Heart left ventricle (tissue), 16 donors: ENCODE measurements around the gene CTNNBIP1. TPM values are rescaled to one million over a fixed set of nuclear protein-coding genes. Genes with fewer than 3 reads are reported as not detected.

ENCODE experiments used
- ATAC-seq, 4 donors: fragments of 200-7000 bp; cut with Tn5 transposase; one replicate each; pipeline ENCODE4 v1.9.1; 2020 to 2022; ENCODE audit warnings: moderate library complexity in 4 of 4, mild to moderate bottlenecking in 3 of 4, moderate number of reproducible peaks in 1 of 4
- DNase-seq, 5 donors: peaks; one replicate each; pipeline ENCODE4 v3.0.0-alpha.2; 2020
- H3K27ac ChIP-seq, 12 donors: fragments of 200-600 bp; sonication (generic) in 4 of 12; one replicate each; pipeline versions ENCODE4 v1.5.0 to v1.8.0; 2016 to 2022; ENCODE audit warnings: mild to moderate bottlenecking in 2 of 12
- H3K27me3 ChIP-seq, 9 donors: fragments of 200-600 bp; sonication (generic) in 2 of 9; one replicate each; pipeline versions ENCODE4 v1.5.1 to v1.8.0; 2016 to 2022; ENCODE audit warnings: mild to moderate bottlenecking in 3 of 9
- H3K36me3 ChIP-seq, 9 donors: fragments of 200-600 bp; sonication (generic) in 2 of 9; one replicate each; pipeline versions ENCODE4 v1.5.0 to v1.8.0; 2018 to 2022; ENCODE audit warnings: mild to moderate bottlenecking in 2 of 9
- H3K4me1 ChIP-seq, 12 donors: fragments of 200-600 bp; sonication (generic) in 4 of 12; one replicate each; pipeline versions ENCODE4 v1.5.0 to v1.8.0; 2016 to 2022; ENCODE audit warnings: mild to moderate bottlenecking in 3 of 12
- H3K4me3 ChIP-seq, 12 donors: fragments of 200-600 bp; sonication (generic) in 4 of 12; one replicate each; pipeline versions ENCODE4 v1.5.0 to v1.8.0; 2017 to 2022; ENCODE audit warnings: mild to moderate bottlenecking in 9 of 12, moderate library complexity in 4 of 12
- H3K9me3 ChIP-seq, 12 donors: fragments of 200-600 bp; sonication (generic) in 4 of 12; one replicate each; pipeline versions ENCODE4 v1.5.0 to v1.8.0; 2016 to 2022; ENCODE audit warnings: mild to moderate bottlenecking in 1 of 12
- POLR2A ChIP-seq, 2 donors: fragments of 450-650 bp; IDR thresholded peaks; one replicate each; pipeline ENCODE4 v1.6.1; 2017; ENCODE audit warnings: antibody characterized with exemption in 2 of 2, mild to moderate bottlenecking in 2 of 2, moderate library complexity in 2 of 2
- WGBS, 4 donors: extraction: QIAGEN DNeasy Blood & Tissue Kit in 2 of 4; methylation state at CpG; one replicate each; pipeline versions ENCODE4 v1.1.5 to v1.1.7; 2013 to 2018; 5-methylcytosine and 5-hydroxymethylcytosine counted together
- intact Hi-C, 10 donors: fragments of 100-400 bp; cut with DNase I; formaldehyde crosslinking; loops; one replicate each; pipeline versions ENCODE4 v1.11.1 to v1.14.2; 2022
- polyA plus RNA-seq, 2 donors: library from polyadenylated mRNA; stranded (reverse); fragments of 200-250 nt; gene quantifications; one replicate each; pipeline ENCODE4 v1.2.3, GENCODE V29; 2013
- total RNA-seq, 9 donors: library from RNA; depleted of rRNA in 2 of 9; stranded (reverse); fragments of >200 nt in 2 of 9; fragmentation: NEBNext Ultra II Directional in 3 of 9; extraction: Animal tissue kit (Norgen Biotek cat#: 25700) in 3 of 9; gene quantifications; one replicate each; pipeline versions ENCODE4 v1.1.0 to v1.2.4, GENCODE V29; 2016 to 2023
- TF ChIP-seq, protein P1 (sequence below), 12 donors: fragments of 200-600 bp; sonication (generic) in 4 of 12; IDR thresholded peaks; one replicate each; pipeline versions ENCODE4 v1.5.0 to v1.8.0; 2018 to 2022; ENCODE audit warnings: antibody characterized with exemption in 12 of 12, mild to moderate bottlenecking in 5 of 12
- donor health status: ischemic (EF 13 %, LVEDD 7.1; RV severe dilation, severe dysfunction).
- donor health status: healthy with polysubstance abuse.
- donor health status: DM: no; HTN: yes; CAD: no.
- donor health status: DM: no; HTN: no; CAD: no.
- donor health status: ischemic (EF 25% LVEDD 6.9; RV normal size, moderate dysfunction).
- donor health status: ischemic (EF 25% LVEDD 5.7; RV mildly dilated, moderate dysfunction).
- donor health status: healthy.
- donor health status: DM: yes; HTN: yes; CAD: no.
- donor health status: ischemic (EF 35%, LVEDD 5.7; RV mildly dilated, moderate dysfunction).
- donor health status: nonischemic (EF 11% LVEDD 7.7; RV severe dilation, severe dysfunction).
- donor health status: DM: yes; HTN: yes; CAD: no.
- donor health status: PGD.
- donor health status: ischemic (EF 29% LVEDD 5.4; RV normal size, mild dysfunction).
- donor health status: nonischemic (EF 23%, LVEDD 6.1; RV moderate dilation, normal function).

The CTNNBIP1 gene
- total and polyA plus RNA-seq, 11 donors = 25.4 to 62.0 (median 40.7) TPM

DNA sequence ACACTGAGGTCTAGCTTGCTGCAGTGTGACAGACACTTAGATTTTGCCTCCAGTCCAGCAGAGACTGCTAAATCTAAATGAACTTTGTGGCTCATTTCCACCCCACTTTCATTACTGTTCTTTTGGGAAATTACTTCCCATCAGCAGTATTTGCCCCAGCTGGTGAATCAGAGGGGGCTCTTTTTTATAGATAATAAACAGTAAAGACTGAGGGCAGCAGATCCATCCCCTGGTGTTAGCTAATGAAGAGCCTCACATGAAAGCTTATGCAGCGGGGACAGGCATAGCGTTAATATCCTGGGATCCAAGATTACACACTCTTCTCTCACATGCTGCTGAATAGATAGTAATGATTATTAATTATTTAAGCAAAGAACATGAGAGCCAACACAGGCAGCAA lies 6.4 kb upstream of the CTNNBIP1 start:
- DNase-seq = no peak
- Histone ChIP-seq H3K4me1 (peaks cover 0 to 13% (median 3%) of the 10 kb centered on the region in 12 donors), H3K27ac (no peak overlapping the region), H3K4me3 (no peak overlapping the region), H3K9me3 (no peaks in the 10 kb centered on the region), H3K36me3 (no peaks in the 10 kb centered on the region), H3K27me3 (no peaks in the 10 kb centered on the region)
- ATAC-seq = no peak
- TF ChIP-seq POLR2A (IDR thresholded peaks at IDR 0.05) = no peak
- TF ChIP-seq, protein P1, sequence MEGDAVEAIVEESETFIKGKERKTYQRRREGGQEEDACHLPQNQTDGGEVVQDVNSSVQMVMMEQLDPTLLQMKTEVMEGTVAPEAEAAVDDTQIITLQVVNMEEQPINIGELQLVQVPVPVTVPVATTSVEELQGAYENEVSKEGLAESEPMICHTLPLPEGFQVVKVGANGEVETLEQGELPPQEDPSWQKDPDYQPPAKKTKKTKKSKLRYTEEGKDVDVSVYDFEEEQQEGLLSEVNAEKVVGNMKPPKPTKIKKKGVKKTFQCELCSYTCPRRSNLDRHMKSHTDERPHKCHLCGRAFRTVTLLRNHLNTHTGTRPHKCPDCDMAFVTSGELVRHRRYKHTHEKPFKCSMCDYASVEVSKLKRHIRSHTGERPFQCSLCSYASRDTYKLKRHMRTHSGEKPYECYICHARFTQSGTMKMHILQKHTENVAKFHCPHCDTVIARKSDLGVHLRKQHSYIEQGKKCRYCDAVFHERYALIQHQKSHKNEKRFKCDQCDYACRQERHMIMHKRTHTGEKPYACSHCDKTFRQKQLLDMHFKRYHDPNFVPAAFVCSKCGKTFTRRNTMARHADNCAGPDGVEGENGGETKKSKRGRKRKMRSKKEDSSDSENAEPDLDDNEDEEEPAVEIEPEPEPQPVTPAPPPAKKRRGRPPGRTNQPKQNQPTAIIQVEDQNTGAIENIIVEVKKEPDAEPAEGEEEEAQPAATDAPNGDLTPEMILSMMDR (IDR thresholded peaks at IDR 0.05) = no peak
- 68 to 80% (median 73%) methylated on average over 2 of the region's 2 CpGs for WGBS, 4 donors
- intact Hi-C loops = no loop called here

DNA sequence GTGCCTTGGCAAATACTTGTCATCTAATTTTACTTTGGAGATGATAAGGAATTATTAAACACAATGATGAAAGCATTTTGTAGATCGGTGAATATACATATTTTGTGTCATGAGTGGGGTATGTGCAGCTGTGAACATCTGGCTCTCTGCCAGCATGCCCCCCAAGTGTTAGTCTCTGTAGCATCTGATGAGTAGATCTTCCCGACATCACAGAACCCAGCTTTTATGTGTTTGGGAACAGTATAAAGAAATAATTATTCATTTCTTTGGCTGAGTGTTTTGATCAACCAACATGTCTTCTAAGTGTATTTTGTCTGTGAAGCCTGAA lies 4.5 kb upstream of the CTNNBIP1 start:
- TF ChIP-seq, protein P1 (IDR thresholded peaks at IDR 0.05) = peak in 5 of 12 donors; percentile 12 to 61 (median 45)
- TF ChIP-seq POLR2A (IDR thresholded peaks at IDR 0.05) = no peak
- Histone ChIP-seq H3K27ac (peak overlapping the region in 2 of 12 donors; percentile 22 to 27), H3K36me3 (no peaks in the 10 kb centered on the region), H3K27me3 (no peaks in the 10 kb centered on the region), H3K4me1 (peaks cover 0 to 21% (median 9%) of the 10 kb centered on the region in 12 donors), H3K9me3 (no peaks in the 10 kb centered on the region), H3K4me3 (no peak overlapping the region)
- intact Hi-C loops = loop anchor here in 8 of 10 donors (1.0 to 5.0 kb wide), 4 partner anchors 37 to 132 kb away; no protein-coding TSS in a partner anchor
- 37 to 58% (median 43%) methylated on average over 2 of the region's 2 CpGs for WGBS, 4 donors
- ATAC-seq (no peak), DNase-seq (no peak)

DNA sequence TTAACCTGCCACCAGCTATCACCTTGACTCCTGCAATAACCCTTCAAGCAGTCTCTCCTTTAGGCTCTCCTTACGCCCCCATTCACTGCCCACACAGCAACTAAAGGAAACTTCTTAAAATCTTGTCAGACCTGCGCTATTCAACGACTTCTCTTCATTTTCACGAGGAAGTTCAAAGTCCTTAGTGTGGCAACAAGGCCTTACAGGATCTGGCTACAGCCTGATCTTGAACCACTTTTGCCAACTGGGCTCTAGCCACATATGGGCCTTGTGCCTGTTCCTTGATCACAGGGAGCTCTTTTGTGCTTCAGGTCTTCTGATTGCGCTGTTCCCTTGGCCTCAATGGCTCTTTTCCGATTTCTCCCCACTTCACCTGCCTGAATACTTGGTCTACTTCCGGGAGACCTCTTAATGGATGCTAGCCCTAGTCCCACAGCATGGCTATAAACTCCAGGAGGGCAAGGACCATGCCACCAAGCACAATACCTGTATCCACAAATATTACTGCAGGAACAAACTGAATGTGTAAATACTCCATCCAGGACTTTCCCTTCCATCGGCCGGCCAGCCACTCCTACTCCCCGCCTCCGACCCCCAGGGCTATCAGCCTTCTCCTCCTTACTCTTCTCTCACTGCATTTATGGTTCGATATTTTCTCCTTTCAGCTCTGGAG lies 2.3 kb upstream of the CTNNBIP1 start:
- intact Hi-C loops = loop anchor here in 5 of 10 donors (2.0 to 5.0 kb wide), 4 partner anchors 35 to 130 kb away; no protein-coding TSS in a partner anchor
- TF ChIP-seq POLR2A (IDR thresholded peaks at IDR 0.05) = no peak
- TF ChIP-seq, protein P1 (IDR thresholded peaks at IDR 0.05) = no peak
- Histone ChIP-seq H3K4me1 (peaks cover 0 to 42% (median 23%) of the 10 kb centered on the region in 12 donors), H3K9me3 (no peaks in the 10 kb centered on the region), H3K4me3 (no peak overlapping the region), H3K36me3 (no peaks in the 10 kb centered on the region), H3K27me3 (no peaks in the 10 kb centered on the region), H3K27ac (peak overlapping the region in 6 of 12 donors; percentile 17 to 98 (median 89))
- 88 to 90% (median 89%) methylated on average over 12 of the region's 12 CpGs for WGBS, 4 donors
- ATAC-seq (no peak), DNase-seq (no peak)

DNA sequence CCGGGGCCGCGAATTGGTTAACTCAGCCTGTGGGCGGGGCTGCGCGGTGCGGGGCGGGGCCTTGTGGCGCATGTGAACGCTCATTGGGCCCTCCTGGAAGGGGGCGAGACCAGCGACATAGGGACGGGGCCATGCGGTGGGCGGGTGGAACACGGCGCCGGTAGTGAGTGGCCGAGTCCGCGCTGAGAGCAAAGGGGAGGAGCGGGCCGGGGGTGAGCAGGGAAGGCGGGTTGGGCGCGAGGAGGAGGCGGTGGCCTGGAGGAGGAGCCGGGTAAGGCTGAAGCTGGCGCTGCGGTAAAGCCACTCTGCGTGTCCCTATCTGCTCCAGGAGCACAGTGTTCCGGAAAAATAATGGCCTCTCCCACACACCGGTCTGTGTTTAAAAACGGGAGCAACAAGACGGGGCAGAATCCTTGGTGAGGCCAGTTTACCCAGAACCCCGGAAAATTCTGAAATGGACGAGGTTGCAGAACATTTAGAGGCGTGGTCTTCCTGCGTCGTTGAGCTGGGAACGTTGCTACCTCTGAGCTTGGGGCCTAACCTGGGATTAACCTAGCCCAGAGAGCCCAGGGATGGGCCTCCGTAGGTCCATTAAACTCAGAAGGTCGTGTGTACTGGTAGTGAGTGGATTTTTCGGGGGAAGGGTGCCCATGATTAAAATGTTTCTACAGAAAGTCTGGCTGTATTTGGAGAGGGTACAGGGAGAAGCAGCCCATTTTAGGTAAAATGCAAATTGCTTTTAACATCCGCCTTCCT lies 532 bp upstream of the CTNNBIP1 start:
- intact Hi-C loops = loop anchor here in 7 of 10 donors (1.0 to 5.0 kb wide), 6 partner anchors 32 to 300 kb away; partner anchors contain the start of genes KIF1B (in 1 of the 7), LZIC (in 1 of the 7) and NMNAT1 (in 1 of the 7)
- 1% methylated on average over 32 to 45 of the region's 45 CpGs for WGBS, 4 donors
- Histone ChIP-seq H3K9me3 (no peaks in the 10 kb centered on the region), H3K27me3 (no peaks in the 10 kb centered on the region), H3K36me3 (no peaks in the 10 kb centered on the region), H3K4me1 (peaks cover 0 to 56% (median 27%) of the 10 kb centered on the region in 12 donors), H3K27ac (peak overlapping the region; percentile 86 to 98 (median 92)), H3K4me3 (peak overlapping the region in 11 of 12 donors; percentile 47 to 85 (median 62))
- peak; percentile 100 for DNase-seq
- ATAC-seq = peak; percentile 97 to 99 (median 98)
- TF ChIP-seq POLR2A (IDR thresholded peaks at IDR 0.05) = peak in 1 of 2 donors; percentile 90
- TF ChIP-seq, protein P1 (IDR thresholded peaks at IDR 0.05) = no peak
